Upper lobe of left lung (tissue), 4 donors: ENCODE measurements around the gene PODXL2.

Experiments used
- CTCF ChIP-seq, 6 experiments: fragments of 450-650 bp in 4 of 6; fragments of 200-600 bp in 2 of 6; sonication (generic) in 2 of 6; IDR thresholded peaks; one replicate each; pipeline ENCODE4 v1.5.1; 2016 to 2019; ENCODE audit warnings: antibody characterized with exemption in 6 of 6
- EP300 ChIP-seq, 4 donors: sonication (generic); formaldehyde crosslinking; IDR thresholded peaks; one replicate each; pipeline ENCODE4 v1.5.1; 2017; ENCODE audit warnings: antibody characterized with exemption in 4 of 4, control low read depth in 2 of 4
- POLR2A ChIP-seq, 4 donors: fragments of 450-650 bp; IDR thresholded peaks; one replicate each; pipeline ENCODE4 v1.5.1; 2016 to 2017; ENCODE audit warnings: antibody characterized with exemption in 4 of 4, mild to moderate bottlenecking in 2 of 4
- POLR2AphosphoS5 ChIP-seq, 2 donors: sonication (generic); formaldehyde crosslinking; IDR thresholded peaks; one replicate each; pipeline ENCODE4 v1.5.1; 2017; ENCODE audit warnings: antibody characterized with exemption in 2 of 2

DNA sequence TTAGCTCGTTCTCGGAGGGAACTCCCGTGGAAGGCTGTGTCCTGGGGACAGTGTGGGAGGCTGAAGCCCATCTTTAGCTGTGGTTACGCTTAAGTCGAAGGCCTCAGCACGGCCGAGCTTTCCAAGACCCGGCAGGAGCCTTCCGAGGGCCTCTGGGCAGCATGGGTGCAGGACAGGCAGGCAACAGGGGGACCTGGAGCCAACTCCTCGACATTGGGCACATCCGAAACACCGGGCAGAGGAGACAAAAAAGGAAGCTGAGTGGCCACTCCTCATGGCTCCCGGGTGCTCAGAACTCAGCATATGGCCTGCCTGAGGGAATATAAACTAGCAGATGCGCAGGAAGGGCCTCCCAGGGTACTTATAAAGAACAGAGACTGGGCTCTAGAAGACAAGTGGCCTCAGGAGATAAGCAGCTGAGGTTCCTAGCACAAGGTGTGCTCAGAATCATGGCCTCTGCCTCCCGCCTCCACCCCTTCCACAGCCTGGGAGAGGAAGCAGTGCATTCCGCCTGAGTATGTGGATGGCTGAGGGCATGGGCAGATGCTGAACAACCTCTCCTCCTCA is 77.9 kb downstream of the PODXL2 start:
- TF ChIP-seq CTCF (IDR thresholded peaks at IDR 0.05) (no peak), POLR2A (IDR thresholded peaks at IDR 0.05) (no peak), EP300 (IDR thresholded peaks at IDR 0.05) (no peak), POLR2AphosphoS5 (IDR thresholded peaks at IDR 0.05) (no peak)
